Measurements from ENCODE around the gene ADAMTS7. TPM values are rescaled to one million over a fixed set of nuclear protein-coding genes. Genes with fewer than 3 reads are reported as not detected.

The ADAMTS7 gene
- total and polyA plus RNA-seq, 2 of the 8 experiments (the other 6 are each of a cell fraction or from before 2014, with no cell fraction given): 27.9 to 45.2 TPM

DNA sequence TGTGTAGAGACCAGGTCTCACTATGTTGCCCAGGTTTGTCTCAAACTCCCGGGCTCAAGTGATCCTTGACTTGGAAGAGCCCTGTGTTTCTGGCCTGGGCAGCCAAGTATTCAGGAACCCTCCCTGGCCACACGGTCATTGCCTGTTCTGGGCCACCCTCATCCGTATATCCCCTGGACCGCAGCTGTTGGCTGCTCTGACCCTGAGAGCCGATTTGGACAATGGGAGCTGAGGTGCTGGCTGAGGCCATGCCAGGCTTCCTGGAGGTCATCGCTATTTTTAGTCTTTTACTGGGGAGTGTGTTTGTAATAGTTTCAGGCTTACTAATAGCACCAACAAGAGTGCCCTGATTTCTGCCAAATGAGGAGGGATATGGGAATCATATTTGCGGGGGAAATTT, 60.7 kb downstream of the ADAMTS7 start:
- Histone ChIP-seq H3K79me2 (ENCODE audit: control insufficient read depth in 1 of 2, insufficient read depth in 2 of 2, low read length in 2 of 2) (no peaks in the 10 kb centered on the region), H3K56ac (replicated peaks; ENCODE audit: insufficient read length, low read depth, low read length) (no peak overlapping the region), H3K9ac (replicated peaks in 1 of 4; ENCODE audit: extremely low read depth in 1 of 4, low read depth in 3 of 4, low read length in 3 of 4) (no peak overlapping the region), H3K4me2 (ENCODE audit: insufficient read depth in 1 of 2, low read depth in 2 of 2, low read length in 2 of 2) (peak overlapping the region in 1 of 2 experiments; percentile 57; a peak in 1 of 4 replicates), H2BK5ac (ENCODE audit: low read depth, low read length) (no peak overlapping the region), H3K36me3 (ENCODE audit: control insufficient read depth in 2 of 4, insufficient read depth in 4 of 4, low read length in 3 of 4) (no peaks in the 10 kb centered on the region), H4K5ac (ENCODE audit: insufficient read length, low read depth, low read length) (no peak overlapping the region), H3K9me3 (ENCODE audit: insufficient read depth in 2 of 2, low read depth in 1 of 2, low read length in 1 of 2) (no peaks in the 10 kb centered on the region), H2AK5ac (ENCODE audit: low read depth, low read length) (no peak overlapping the region), H3K23me2 (ENCODE audit: low read depth, low read length) (no peaks in the 10 kb centered on the region), H3K18ac (ENCODE audit: extremely low read depth, low read length) (no peak overlapping the region), H3K79me1 (ENCODE audit: low read depth, low read length) (no peaks in the 10 kb centered on the region), H2AFZ (ENCODE audit: low read length) (no peak overlapping the region), H4K8ac (ENCODE audit: extremely low read depth, insufficient read depth, low read length) (no peak overlapping the region), H2BK15ac (ENCODE audit: low read length) (no peak overlapping the region), H3K4ac (replicated peaks; ENCODE audit: insufficient read length, low read depth, low read length) (no peak overlapping the region), H2BK20ac (ENCODE audit: low read length) (no peak overlapping the region), H3K27me3 (replicated peaks in 1 of 4; ENCODE audit: control insufficient read depth in 3 of 4, extremely low read depth in 1 of 4, insufficient read depth in 3 of 4, low read length in 3 of 4) (no peaks in the 10 kb centered on the region), H3K23ac (ENCODE audit: insufficient read length) (no peak overlapping the region), H3K27ac (ENCODE audit: low read depth, low read length) (no peak overlapping the region), H4K91ac (replicated peaks; ENCODE audit: insufficient read length, low read length) (no peak overlapping the region), H3K4me1 (replicated peaks in 1 of 4; ENCODE audit: control insufficient read depth in 3 of 4, insufficient read depth in 4 of 4, low read length in 3 of 4) (no peaks in the 10 kb centered on the region), H2BK12ac (ENCODE audit: low read depth, low read length) (no peak overlapping the region), H4K20me1 (replicated peaks in 1 of 2; ENCODE audit: control insufficient read depth in 1 of 2, insufficient read depth in 2 of 2, low read length in 2 of 2) (no peaks in the 10 kb centered on the region), H3K14ac (ENCODE audit: insufficient read length) (no peak overlapping the region), H2BK120ac (replicated peaks; ENCODE audit: low read depth, low read length) (no peak overlapping the region), H3K4me3 (ENCODE audit: extremely low read depth in 1 of 4, insufficient read depth in 2 of 4, low read depth in 3 of 4, low read length in 4 of 4) (0 out of 8 replicates have a peak overlapping the region, but pooled peaks of 1 of the 4 experiments have one; percentile 32)
- CTCF ChIA-PET (ENCODE audit: partially characterized antibody): interaction anchor here (0.8 to 13.9 kb wide), 16 partner anchors 11 to 641 kb away, joined by 3 to 82 read pairs (median 4); partner anchors contain the start of gene ADAMTS7
- no peak for FAIRE-seq
- POLR2A ChIA-PET (ENCODE audit: partially characterized antibody): no interaction called here
- DNase-seq (ENCODE audit: low read depth in 1 of 2, low spot score in 2 of 2): no peak
- 79% methylated on average over 7 of the region's 7 CpGs; no CpG with 5 or more reads in 1 of the 2 experiments for WGBS, 2 experiments (ENCODE audit: extremely low coverage in 1 of 2, insufficient coverage in 1 of 2, insufficient read length in 1 of 2, insufficient replicate concordance in 2 of 2, low coverage in 1 of 2, low lambda C conversion rate in 2 of 2, missing lambda C conversion rate in 1 of 2)
- TF ChIP-seq POLR2A (IDR thresholded peaks at IDR 0.05; ENCODE audit: control extremely low read depth in 1 of 2, low read depth in 2 of 2, low read length in 2 of 2): no peak
- TF ChIP-seq GABPA (IDR thresholded peaks at IDR 0.05; ENCODE audit: borderline replicate concordance, insufficient read depth, low read length): no peak
- TF ChIP-seq NANOG (IDR thresholded peaks at IDR 0.05; ENCODE audit: insufficient read depth, low read depth, low read length, poor library complexity, severe bottlenecking): no peak
- TF ChIP-seq PHF8 (conservative IDR thresholded peaks at IDR 0.05; ENCODE audit: low read depth, low read length): no peak
- TF ChIP-seq BRCA1 (IDR thresholded peaks at IDR 0.05; ENCODE audit: low read depth, low read length): no peak
- TF ChIP-seq TBP (IDR thresholded peaks at IDR 0.05; ENCODE audit: low read depth, low read length): no peak
- no peak for TF ChIP-seq SP4 (IDR thresholded peaks at IDR 0.05; ENCODE audit: low read length)
- no peak for TF ChIP-seq KDM5A (IDR thresholded peaks at IDR 0.05; ENCODE audit: low read length)
- TF ChIP-seq SP2 (IDR thresholded peaks at IDR 0.05; ENCODE audit: low read length): no peak
- no peak for TF ChIP-seq CBX5 (IDR thresholded peaks at IDR 0.05; ENCODE audit: low read depth, low read length)
- no peak for TF ChIP-seq RBBP5 (IDR thresholded peaks at IDR 0.05; ENCODE audit: borderline replicate concordance, low read depth, low read length)
- no peak for TF ChIP-seq CHD1 (IDR thresholded peaks at IDR 0.05; ENCODE audit: low read depth, low read length)
- no peak for TF ChIP-seq SRF (IDR thresholded peaks at IDR 0.05; ENCODE audit: low read depth, low read length)
- TF ChIP-seq GTF2F1 (IDR thresholded peaks at IDR 0.05; ENCODE audit: borderline replicate concordance, low read depth, low read length): no peak
- no peak for TF ChIP-seq SIRT6 (IDR thresholded peaks at IDR 0.05; ENCODE audit: low read length)
- no peak for TF ChIP-seq FOSL1 (IDR thresholded peaks at IDR 0.05; ENCODE audit: insufficient read depth, low read depth, low read length)

Data from H1 (cell line).